ENCODE measurements around the gene PPFIBP2. TPM values are rescaled to one million over a fixed set of nuclear protein-coding genes. Genes with fewer than 3 reads are reported as not detected.

Gene PPFIBP2
- total and polyA plus RNA-seq, 4 donors, result 7.7 to 51.3 (median 18.6) TPM

DNA sequence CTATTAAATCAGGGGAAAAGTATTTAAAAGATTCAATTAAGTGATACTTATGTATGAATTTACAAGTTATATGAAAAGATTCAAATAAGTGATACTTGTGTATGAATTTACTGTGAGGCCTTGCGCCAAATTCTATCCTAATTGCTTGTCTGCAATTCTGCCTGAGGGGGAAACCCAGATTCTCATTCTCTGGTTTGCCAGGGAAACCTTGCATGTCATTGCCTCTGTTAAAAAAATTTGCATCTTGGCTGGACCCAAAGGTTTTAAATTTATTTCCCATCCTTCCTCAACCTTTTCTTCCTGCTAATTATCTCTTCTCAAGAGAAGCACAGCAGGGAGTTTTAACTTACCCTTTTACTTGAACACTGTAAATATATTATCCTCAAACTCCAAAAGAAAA lies 14.7 kb upstream of the PPFIBP2 start:
- Histone ChIP-seq H3K36me3 (ENCODE audit: control insufficient read depth in 4 of 4, insufficient read depth in 4 of 4, low read length in 4 of 4) (peaks cover 0 to 29% (median 6%) of the 10 kb centered on the region in 4 donors), H3K27me3 (ENCODE audit: control insufficient read depth in 3 of 3, insufficient read depth in 3 of 3, low read length in 2 of 3) (peaks cover 0 to 2% (median 0%) of the 10 kb centered on the region in 3 donors), H3K4me1 (ENCODE audit: control insufficient read depth in 5 of 5, insufficient read depth in 5 of 5, low read length in 5 of 5) (no peaks in the 10 kb centered on the region), H3K9me3 (ENCODE audit: control insufficient read depth in 4 of 4, insufficient read depth in 3 of 4, low read length in 3 of 4) (peaks cover 0 to 2% (median 0%) of the 10 kb centered on the region in 4 donors), H3K9ac (ENCODE audit: insufficient read depth in 1 of 2, low read length in 2 of 2) (no peak overlapping the region), H3K4me3 (no peak overlapping the region), H3K27ac (ENCODE audit: low read depth in 1 of 2, low read length in 1 of 2) (no peak overlapping the region)
- DNase-seq, result no peak
- no peak for TF ChIP-seq CTCF (IDR thresholded peaks at IDR 0.05; ENCODE audit: control extremely low read depth, extremely low read depth)
- WGBS, 2 donors, result 97 to 100% methylated on average over 1 of the region's 1 CpG
- ATAC-seq (ENCODE audit: insufficient read depth, low FRiP score), result no peak

DNA sequence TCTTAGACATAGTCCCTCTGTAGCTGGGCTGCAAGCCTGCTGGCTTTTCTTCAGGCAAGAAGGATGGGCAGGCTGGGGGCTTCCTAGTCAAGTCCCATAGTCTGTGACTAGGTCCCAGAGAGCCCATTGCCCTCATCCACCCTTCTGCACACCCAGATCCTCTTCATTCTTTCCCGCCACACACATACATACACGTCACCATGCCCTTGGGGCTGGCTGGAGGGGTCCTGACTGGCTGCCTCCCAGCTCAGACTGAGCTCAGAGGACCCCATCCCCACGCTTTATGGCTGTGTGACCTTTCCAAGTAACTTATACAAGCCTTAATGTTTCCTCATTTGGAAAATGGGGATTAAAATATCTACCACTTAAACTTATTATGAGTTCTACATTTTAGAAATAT lies 13.5 kb upstream of the PPFIBP2 start:
- no peak for TF ChIP-seq CTCF (IDR thresholded peaks at IDR 0.05; ENCODE audit: control extremely low read depth, extremely low read depth)
- 87 to 95% methylated on average over 3 of the region's 3 CpGs for WGBS, 2 donors
- H3K9ac ChIP-seq (ENCODE audit: insufficient read depth in 1 of 2, low read length in 2 of 2), result no peak overlapping the region
- no peak for DNase-seq
- H3K27me3 ChIP-seq (ENCODE audit: control insufficient read depth in 3 of 3, insufficient read depth in 3 of 3, low read length in 2 of 3), result peaks cover 0 to 2% (median 0%) of the 10 kb centered on the region in 3 donors
- H3K27ac ChIP-seq (ENCODE audit: low read depth in 1 of 2, low read length in 1 of 2), result no peak overlapping the region
- peaks cover 0 to 2% (median 0%) of the 10 kb centered on the region in 4 donors for H3K9me3 ChIP-seq (ENCODE audit: control insufficient read depth in 4 of 4, insufficient read depth in 3 of 4, low read length in 3 of 4)
- H3K36me3 ChIP-seq (ENCODE audit: control insufficient read depth in 4 of 4, insufficient read depth in 4 of 4, low read length in 4 of 4), result peaks cover 0 to 23% (median 5%) of the 10 kb centered on the region in 4 donors
- no peaks in the 10 kb centered on the region for H3K4me1 ChIP-seq (ENCODE audit: control insufficient read depth in 5 of 5, insufficient read depth in 5 of 5, low read length in 5 of 5)
- no peak overlapping the region for H3K4me3 ChIP-seq
- no peak for ATAC-seq (ENCODE audit: insufficient read depth, low FRiP score)

- 78 to 93% methylated on average over 3 of the region's 3 CpGs for WGBS, 2 donors
- peaks cover 0 to 19% (median 4%) of the 10 kb centered on the region in 4 donors for H3K36me3 ChIP-seq (ENCODE audit: control insufficient read depth in 4 of 4, insufficient read depth in 4 of 4, low read length in 4 of 4)
- ATAC-seq (ENCODE audit: insufficient read depth, low FRiP score) (no peak), DNase-seq (no peak)
- peaks cover 0 to 2% (median 0%) of the 10 kb centered on the region in 3 donors for H3K27me3 ChIP-seq (ENCODE audit: control insufficient read depth in 3 of 3, insufficient read depth in 3 of 3, low read length in 2 of 3)
- TF ChIP-seq CTCF (IDR thresholded peaks at IDR 0.05; ENCODE audit: control extremely low read depth, extremely low read depth), result no peak
- H3K4me3 ChIP-seq, result no peak overlapping the region
- H3K9me3 ChIP-seq (ENCODE audit: control insufficient read depth in 4 of 4, insufficient read depth in 3 of 4, low read length in 3 of 4), result peaks cover 0 to 2% (median 0%) of the 10 kb centered on the region in 4 donors
- no peak overlapping the region for H3K9ac ChIP-seq (ENCODE audit: insufficient read depth in 1 of 2, low read length in 2 of 2)
- H3K4me1 ChIP-seq (ENCODE audit: control insufficient read depth in 5 of 5, insufficient read depth in 5 of 5, low read length in 5 of 5), result no peaks in the 10 kb centered on the region
- no peak overlapping the region for H3K27ac ChIP-seq (ENCODE audit: low read depth in 1 of 2, low read length in 1 of 2)
Observed at GRCh38 chr11:7501251-7501650, 12.5 kb upstream of the PPFIBP2 start.

DNA sequence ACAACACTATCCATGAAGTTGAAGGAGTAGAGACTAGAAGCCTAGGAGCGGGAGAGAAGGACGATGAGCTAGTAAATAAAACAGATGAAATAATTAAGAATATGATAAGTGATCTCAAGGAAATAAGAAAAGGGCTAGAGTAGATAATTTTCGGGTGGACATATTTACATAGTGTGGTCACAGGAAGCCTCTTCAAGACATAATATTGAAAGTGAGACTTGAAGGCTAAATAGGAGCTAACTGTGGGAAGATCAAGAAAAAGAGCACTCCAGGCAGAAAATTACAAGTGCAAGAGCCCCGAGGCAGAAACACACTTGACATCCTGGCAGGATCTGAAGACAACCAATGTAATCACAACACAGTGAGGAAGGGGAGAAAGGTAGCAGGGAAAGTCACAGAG lies 11.9 kb upstream of the PPFIBP2 start:
- H3K9me3 ChIP-seq (ENCODE audit: control insufficient read depth in 4 of 4, insufficient read depth in 3 of 4, low read length in 3 of 4), result peaks cover 0 to 2% (median 0%) of the 10 kb centered on the region in 4 donors
- H3K4me1 ChIP-seq (ENCODE audit: control insufficient read depth in 5 of 5, insufficient read depth in 5 of 5, low read length in 5 of 5), result no peaks in the 10 kb centered on the region
- peaks cover 0 to 2% (median 0%) of the 10 kb centered on the region in 3 donors for H3K27me3 ChIP-seq (ENCODE audit: control insufficient read depth in 3 of 3, insufficient read depth in 3 of 3, low read length in 2 of 3)
- TF ChIP-seq CTCF (IDR thresholded peaks at IDR 0.05; ENCODE audit: control extremely low read depth, extremely low read depth), result no peak
- peaks cover 0 to 19% (median 3%) of the 10 kb centered on the region in 4 donors for H3K36me3 ChIP-seq (ENCODE audit: control insufficient read depth in 4 of 4, insufficient read depth in 4 of 4, low read length in 4 of 4)
- no peak for ATAC-seq (ENCODE audit: insufficient read depth, low FRiP score)
- H3K4me3 ChIP-seq, result no peak overlapping the region
- no peak for DNase-seq
- no peak overlapping the region for H3K27ac ChIP-seq (ENCODE audit: low read depth in 1 of 2, low read length in 1 of 2)
- 67 to 81% methylated on average over 4 of the region's 4 CpGs for WGBS, 2 donors
- H3K9ac ChIP-seq (ENCODE audit: insufficient read depth in 1 of 2, low read length in 2 of 2), result no peak overlapping the region

Data from lung (tissue), 12 donors.